Stimulated activated naive CD4-positive, alpha-beta T cell (primary cell): Measurements from ENCODE around the gene NAP1L1.

Experiments used
- DNase-seq, 6 experiments: peaks; one replicate each; lab custom pipeline; 2025; lab: John Stamatoyannopoulos, UW

NAP1L1 gene

GRCh38 chr12:76040461-76040860 is 44.0 kb downstream of the NAP1L1 start:
- DNase-seq, result no peak

- DNase-seq, result no peak
Measured at GRCh38 chr12:76038176-76038575, 46.3 kb downstream of the NAP1L1 start.

GRCh38 chr12:76037130-76038103 is 47.1 kb downstream of the NAP1L1 start:
- DNase-seq, result peak in 4 of 6 experiments; percentile 6 to 59 (median 40)

GRCh38 chr12:76035045-76035444 is 49.4 kb downstream of the NAP1L1 start:
- no peak for DNase-seq

DNA sequence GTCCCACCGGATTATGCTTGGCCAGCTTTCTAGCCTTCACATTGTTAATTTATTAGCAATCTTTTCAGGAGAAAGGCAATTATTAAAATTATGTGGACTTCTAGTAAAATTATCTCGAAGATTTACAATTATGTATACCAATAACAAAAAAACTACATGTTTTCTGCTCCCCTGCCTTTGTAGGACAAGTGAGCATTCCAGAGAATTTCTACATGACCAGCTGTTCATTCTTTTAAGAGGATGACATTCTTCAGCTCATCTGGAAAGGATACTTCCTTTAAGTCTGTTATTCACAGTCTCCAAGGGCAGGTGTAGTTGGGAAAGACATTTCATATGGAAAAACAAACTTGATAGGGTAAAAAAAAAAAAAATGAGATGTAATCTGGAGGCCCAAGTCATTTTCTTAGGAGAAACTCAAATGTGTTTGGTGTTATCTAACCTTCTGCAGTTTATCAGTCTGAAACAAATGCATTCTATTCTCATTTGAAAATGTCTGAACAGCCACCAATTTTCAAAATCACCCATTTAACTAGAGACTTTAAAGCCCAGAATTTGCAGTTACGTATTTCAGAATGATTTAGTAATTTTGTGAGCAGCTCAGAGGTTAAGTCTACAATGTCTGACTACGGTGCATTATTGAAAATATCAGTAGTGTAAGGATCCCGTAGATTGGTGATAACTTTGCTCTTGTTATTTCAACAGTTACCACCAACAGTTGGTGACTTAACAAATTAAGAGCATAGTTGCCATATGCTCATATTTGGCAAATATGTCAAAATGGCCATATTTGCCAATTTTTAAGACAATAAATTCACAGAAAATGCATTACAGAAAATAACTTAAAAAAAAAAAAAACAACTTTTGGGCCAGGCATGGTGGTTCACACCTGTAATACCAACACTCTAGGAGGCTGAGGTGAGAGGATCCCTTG is 51.1 kb downstream of the NAP1L1 start:
- DNase-seq, result no peak

GRCh38 chr12:76032043-76032981 is 52.2 kb downstream of the NAP1L1 start:
- peak in 2 of 6 experiments; percentile 30 to 38 for DNase-seq

DNA sequence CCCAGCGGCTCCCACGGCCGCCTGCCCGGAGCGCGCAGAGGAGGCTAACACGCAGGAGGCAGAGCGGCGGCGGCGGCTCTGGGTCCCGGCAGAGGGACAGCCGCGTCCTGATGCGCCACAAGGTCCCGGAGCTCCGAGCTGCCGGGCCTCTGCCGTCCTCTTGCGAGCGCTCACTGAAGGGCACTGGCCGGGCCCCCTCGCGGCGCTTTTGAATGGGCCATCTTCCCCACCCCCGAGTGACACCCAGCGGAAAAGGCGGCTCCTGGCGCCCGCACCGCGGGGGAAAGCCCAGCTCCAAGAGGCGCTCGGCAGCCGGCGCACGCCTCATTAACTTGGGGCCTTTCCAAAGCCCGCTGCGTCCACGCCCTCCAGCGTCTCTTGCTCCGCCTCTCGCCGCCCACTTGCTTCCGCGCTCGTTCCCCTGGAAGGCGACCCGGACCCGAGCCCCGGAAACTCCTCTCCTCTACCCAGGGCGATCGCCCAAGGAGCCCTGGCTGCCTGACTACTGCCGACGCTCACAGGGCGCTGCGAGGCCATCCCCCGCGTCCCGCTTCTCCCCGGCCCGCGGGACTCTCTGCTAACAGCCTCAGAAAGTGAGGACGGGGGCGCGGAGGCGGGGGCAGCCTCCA is 53.0 kb downstream of the NAP1L1 start, which contains the start of gene PHLDA1:
PHLDA1 (minus strand) TSS at position 363 of the 629 bp plus-strand sequence.
- peak; percentile 55 to 80 (median 74) for DNase-seq

DNA sequence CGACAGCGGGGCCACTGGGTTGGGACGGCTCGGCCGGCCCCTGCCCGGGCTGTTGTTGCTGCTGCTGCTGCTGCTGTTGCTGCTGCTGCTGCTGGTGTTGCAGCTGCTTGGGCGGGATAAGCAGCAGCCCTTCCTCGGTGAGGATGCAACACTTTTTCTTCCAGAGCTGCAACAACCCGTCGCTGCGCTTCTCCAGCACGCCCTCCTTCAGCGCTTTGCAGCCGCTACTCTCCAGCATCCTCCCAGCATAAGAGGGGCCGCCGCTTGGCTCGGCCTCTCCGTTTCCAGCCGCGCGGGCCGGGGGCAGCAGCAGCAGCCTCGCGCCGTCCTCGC is 53.4 kb downstream of the NAP1L1 start:
- DNase-seq, result no peak

- peak in 4 of 6 experiments; percentile 13 to 44 (median 40) for DNase-seq
Measured at GRCh38 chr12:76030341-76031080, 54.0 kb downstream of the NAP1L1 start.

DNA sequence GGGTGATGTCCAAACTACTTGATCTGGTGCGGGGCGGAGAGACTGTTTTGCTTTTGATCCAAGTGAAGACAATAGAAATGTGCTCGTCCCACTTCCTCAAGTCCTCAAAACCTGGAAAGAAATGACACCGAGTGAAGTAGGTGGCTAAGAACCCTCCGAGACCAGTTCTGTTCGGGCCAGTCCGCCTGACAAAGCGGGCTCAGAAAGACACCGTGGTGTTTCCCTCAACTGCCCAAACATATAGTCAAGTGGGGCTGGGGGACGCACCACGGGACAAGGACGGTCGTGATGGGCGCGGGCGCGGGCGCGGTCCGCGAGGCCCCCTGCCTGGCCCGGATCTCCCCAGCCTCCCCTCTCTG is 54.5 kb downstream of the NAP1L1 start:
- peak in 3 of 6 experiments; percentile 30 to 44 (median 36) for DNase-seq

DNA sequence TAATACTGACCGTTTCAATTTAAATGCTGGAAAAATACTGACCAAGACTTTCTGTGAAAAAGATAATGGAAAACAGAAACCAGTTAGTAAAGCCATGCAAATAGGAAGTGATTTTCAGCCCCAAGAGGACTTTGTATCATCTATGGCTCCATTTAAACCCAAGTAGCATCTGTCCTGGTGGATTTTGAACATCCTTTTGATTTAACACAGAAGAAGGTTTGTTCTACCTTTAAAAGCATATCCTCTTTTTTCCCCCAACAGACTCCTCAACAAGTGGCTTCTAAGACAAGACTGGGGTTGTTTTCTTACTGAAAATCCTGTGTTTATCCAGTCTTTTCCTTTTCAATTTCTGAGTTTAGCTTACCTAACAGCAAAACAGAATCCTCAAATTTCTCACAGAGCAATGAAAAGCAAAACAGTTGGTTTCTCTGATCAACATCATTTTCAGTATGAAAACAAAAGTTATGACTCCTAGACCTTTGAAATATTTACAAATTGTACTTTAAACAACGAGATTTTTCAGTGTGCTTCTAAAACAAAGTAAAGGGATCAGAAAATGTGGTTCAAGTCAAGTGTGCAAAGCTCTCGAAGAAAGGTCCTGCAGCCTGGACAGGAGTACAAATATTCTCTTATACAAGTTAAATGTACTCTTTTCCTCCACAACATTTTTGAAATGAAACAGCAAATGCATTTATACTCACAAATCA is 55.8 kb downstream of the NAP1L1 start:
- no peak for DNase-seq

DNA sequence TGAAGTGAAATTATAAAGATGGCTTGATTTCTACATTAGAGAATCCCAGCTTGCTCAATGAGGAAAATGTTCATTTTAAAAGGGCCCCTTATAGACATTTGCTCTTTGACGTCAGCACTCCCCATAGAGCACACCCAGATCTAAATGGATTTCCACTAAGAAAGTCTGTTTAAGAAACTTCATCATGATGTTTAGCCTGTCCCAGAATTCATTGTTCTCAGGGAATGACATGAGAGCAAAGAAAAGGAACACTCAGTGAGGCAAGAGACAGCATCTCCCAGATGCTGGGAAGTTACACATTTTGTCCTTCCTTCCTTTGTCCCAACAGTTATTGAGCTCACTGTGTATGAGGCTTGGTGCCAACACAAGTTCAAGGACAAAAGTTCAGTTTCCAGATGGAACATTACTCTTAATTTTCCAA is 57.8 kb downstream of the NAP1L1 start:
- DNase-seq, result no peak

DNA sequence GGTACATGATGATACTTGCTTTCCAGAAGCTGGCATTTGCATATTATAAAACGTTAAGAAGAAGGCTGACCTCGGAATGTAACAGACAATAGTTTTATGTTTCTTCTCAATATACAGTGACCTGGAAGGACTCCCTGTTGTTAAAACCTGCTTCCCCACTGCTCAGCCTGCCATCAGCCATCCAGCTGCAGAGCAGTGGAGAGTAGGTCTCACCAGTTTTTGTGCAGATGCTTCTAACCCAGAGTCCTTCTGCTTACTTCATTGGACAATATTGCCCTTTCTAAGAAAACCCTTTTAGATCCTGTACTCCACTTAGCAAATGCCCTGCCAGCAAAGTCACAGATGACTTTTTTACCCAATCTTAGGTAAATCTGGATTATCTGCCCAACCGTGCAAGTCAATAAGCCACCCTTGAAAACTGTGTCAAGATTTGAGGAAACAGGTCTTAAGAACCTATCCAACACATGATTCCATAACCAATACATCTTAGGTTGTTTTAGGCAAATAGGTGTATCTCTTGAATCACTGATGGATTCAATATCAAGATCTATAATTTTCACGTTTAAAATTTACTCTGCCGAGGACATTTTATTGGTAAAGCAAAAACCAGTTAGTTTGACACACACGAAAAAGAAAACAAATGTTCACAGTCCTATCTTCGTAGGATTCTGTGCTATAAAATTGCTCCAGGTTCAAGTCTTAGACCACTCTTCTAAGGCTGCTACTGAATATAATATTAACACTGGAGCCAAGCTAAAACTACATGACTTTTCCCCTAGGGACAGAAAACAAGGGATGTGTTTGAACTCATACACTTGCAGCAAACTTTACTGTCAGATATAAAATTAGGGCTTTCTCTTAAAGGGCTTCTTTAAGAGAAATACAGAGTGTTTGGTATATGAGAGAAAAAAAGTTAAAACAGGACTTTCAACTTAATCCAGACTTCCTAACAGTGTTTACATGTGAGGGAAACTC is 58.6 kb downstream of the NAP1L1 start:
- DNase-seq, result no peak

DNA sequence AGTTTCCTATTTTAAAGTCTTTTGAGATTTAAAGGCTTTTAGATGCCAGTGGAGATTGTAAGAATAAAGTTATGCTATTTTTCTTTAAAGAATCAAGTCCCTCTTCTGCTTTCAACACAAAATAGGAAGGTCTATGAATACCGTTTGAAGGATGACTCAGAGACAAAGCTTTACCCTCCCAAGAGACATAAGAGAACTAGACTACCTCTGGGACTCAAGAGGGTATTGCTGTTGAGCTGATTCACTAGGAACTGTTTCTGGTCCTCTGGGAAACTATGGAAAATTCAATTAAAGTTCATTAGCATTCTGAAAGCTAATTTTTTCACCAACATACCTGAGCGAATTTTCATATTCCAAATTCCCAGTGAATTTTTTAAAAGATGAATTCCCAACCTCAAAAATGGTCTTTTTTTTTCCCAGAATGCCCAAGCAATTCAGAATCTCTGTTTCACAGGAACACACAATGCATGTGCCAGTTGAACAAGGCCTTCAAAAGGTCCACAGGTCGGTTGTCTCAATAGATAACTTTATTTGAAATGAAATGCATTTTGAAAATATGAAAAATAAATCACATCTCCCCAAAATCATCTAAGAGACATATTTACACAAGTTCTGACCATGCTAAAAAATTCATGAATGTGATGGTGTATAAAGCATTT is 59.4 kb downstream of the NAP1L1 start:
- no peak for DNase-seq

DNA sequence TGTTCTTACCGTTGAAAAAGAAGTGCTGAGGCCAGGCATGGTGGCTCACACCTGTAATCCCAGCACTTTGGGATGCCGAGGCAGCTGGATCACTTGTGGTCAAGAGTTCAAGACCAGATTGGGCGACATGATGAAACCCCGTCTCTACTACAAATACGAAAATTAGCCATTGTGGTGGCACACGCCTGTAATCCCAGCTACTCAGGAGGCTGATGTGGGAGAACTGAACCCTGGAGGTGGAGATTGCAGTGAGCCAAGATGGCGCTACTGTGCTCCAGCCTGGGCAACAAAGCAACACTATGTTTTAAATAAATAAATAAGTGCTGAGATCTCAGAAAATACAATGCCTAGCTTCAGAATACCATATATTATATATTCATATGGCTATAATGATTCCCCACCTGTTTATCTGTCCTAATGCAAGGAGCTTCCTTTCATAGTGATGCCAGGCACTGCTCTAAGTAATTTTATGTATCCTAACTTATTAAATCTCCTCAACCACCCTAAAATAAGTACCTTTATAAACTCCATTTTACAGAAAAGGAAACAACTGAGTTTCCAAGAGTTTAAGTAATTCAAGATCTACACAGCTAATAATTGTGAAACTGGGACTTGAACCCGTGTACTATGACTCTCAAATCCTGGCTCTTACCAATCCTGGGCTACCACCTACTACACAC is 60.2 kb downstream of the NAP1L1 start:
- no peak for DNase-seq

DNA sequence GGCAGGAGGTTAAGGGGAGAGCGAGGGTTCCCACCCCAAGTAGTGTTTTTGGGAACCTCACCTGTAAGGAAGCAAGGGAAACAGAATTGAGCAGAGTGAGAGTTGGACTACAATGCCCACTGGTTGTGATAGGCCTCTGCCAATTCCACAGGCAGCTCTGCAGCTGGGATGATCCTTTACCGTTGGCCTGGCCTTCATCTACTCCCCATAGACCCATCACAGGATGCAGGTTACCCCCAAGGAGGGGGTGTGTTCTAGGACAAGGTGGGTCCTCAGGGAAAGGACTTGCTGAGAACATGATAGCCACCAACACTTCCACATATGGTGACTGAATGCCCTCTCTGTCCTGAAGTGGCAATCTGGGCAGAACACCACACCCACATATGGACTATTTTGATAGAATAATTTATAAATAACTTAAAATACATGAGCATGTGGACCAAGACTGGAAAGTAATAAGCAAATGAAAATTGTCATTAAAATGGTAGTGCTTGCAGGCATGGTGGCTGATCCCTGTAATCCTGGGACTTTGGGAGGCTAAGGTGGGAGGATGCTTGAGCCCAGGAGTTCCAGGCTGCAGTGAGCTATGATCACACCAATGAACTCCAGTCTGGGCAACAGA is 61.3 kb downstream of the NAP1L1 start:
- DNase-seq, result no peak

DNA sequence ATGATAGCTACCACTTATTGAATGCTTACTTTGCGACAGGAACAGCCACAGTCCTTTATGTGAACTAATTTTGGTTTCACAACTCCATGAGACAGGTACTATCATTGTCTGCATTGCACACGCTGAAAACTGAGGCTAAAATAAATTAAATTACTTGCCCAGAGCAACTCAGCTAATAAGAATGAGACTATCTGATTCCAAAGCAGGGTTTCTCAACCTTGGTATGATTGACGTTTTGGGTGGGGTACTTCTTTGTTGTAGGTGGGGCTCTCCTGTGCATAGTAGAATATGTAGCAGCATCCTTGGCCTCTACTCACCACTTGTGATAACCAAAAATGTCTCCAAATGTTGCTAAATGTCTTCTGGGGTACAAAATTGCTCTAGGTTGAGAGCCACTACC is 62.0 kb downstream of the NAP1L1 start:
- no peak for DNase-seq
